A673 (cell line): ENCODE measurements around the gene TSHZ1.

Source experiments
- EZH2 ChIP-seq: fragments of 200-600 bp; sonication (generic); IDR thresholded peaks from 2 replicates; pipeline ENCODE4 v1.6.1; 2017; ENCODE audit warnings: borderline replicate concordance, low read depth, mild to moderate bottlenecking, mixed read lengths, antibody characterized with exemption, low read length; ENCODE audit not compliant: poor library complexity, severe bottlenecking
- TF ChIP-seq, protein P1 (sequence below): fragments of 300-800, 200-600 bp; sonication (generic); conservative IDR thresholded peaks from 2 replicates; pipeline ENCODE4 v1.5.1; 2017; ENCODE audit warnings: low read depth, mild to moderate bottlenecking, antibody characterized with exemption, low read length, moderate library complexity, mixed read lengths

DNA sequence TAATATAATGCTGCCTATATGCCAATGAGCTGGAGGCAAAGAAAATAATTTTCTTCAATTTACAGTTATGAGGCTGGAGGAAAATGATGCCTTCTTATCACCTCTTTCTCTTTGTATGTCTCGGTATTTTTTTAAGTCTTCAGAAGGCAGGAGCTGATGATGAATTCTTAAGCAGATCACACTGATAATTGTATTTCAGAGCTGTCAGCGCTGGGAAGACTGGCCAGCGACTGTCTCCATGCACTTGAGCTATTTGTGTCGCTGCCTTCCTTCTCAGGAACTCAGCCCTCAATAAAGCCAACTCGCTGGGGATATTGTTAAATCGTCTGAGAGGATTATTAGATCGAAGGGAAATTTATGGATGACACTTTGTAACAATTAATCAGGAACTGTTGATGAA is 42.0 kb upstream of the TSHZ1 start:
- TF ChIP-seq, protein P1, sequence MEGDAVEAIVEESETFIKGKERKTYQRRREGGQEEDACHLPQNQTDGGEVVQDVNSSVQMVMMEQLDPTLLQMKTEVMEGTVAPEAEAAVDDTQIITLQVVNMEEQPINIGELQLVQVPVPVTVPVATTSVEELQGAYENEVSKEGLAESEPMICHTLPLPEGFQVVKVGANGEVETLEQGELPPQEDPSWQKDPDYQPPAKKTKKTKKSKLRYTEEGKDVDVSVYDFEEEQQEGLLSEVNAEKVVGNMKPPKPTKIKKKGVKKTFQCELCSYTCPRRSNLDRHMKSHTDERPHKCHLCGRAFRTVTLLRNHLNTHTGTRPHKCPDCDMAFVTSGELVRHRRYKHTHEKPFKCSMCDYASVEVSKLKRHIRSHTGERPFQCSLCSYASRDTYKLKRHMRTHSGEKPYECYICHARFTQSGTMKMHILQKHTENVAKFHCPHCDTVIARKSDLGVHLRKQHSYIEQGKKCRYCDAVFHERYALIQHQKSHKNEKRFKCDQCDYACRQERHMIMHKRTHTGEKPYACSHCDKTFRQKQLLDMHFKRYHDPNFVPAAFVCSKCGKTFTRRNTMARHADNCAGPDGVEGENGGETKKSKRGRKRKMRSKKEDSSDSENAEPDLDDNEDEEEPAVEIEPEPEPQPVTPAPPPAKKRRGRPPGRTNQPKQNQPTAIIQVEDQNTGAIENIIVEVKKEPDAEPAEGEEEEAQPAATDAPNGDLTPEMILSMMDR, result no peak
- TF ChIP-seq EZH2, result no peak
